ENCODE data around the gene CA5A.

- TF ChIP-seq CTCF (IDR thresholded peaks at IDR 0.05; ENCODE audit: borderline replicate concordance, extremely low read depth, low read length, poor library complexity, severe bottlenecking) (no peak), EZH2 (IDR thresholded peaks at IDR 0.05; ENCODE audit: borderline replicate concordance, low read depth, low read length, severe bottlenecking) (no peak)
These were observed 3.5 kb upstream of the CA5A start for GRCh38 chr16:87939562-87940423.

Measured in DND-41 (cell line).